HCT116 (cell line): ENCODE results near the gene LCMT1. TPM values are rescaled to one million over a fixed set of nuclear protein-coding genes. Genes with fewer than 3 reads are reported as not detected.

Source experiments
- ATAC-seq: fragments of 200-7000 bp; cut with Tn5 transposase; 2 replicates; pipeline ENCODE4 v1.9.1; 2020; ENCODE audit warnings: mild to moderate bottlenecking, moderate library complexity
- BruUV-seq: library from RNA; stranded (reverse); fragments of 400-500 nt; replicated peaks from 2 replicates; lab custom pipeline; 2021; lab: Mats Ljungman, UMichigan
- CTCF ChIA-PET: fragments of 300-600 bp; sonication (Branson Sonifier 250); formaldehyde crosslinking; loops from one replicate; lab custom pipeline; 2021; ENCODE audit warnings: antibody characterized with exemption; lab: Charles Lee
- POLR2A ChIA-PET: fragments of 300-600, 350-600 bp; sonication (Branson Sonifier 250); formaldehyde crosslinking; loops from one replicate; lab custom pipeline; 2021; ENCODE audit warnings: antibody characterized with exemption; lab: Charles Lee
- RAD21 ChIA-PET, 2 experiments: fragments of 300-600 bp; sonication (Branson Sonifier 250); formaldehyde crosslinking; loops; one replicate each; lab custom pipeline; 2023; ENCODE audit warnings: low total read pairs in 2 of 2; ENCODE audit not compliant: uncharacterized antibody in 2 of 2, unreplicated experiment in 2 of 2, low non-redundant PET in 1 of 2; lab: Charles Lee
- DNase-seq: peaks from one replicate; pipeline ENCODE4 v3.0.0-alpha.2; 2010; ENCODE audit warnings: low read depth, low spot score
- H2AFZ ChIP-seq: fragments of 200-600 bp; shearing (Covaris generic), sonication (generic); 2 replicates; pipeline ENCODE4 v1.6.1; 2017; ENCODE audit warnings: low read depth, mixed run types, mixed read lengths, antibody characterized with exemption, low read length; ENCODE audit not compliant: poor library complexity, severe bottlenecking
- H3K27ac ChIP-seq: 2 replicates; pipeline ENCODE4 v1.5.1; 2012; ENCODE audit warnings: low read depth, low read length
- H3K27me3 ChIP-seq: fragments of 200-600 bp; sonication (generic); 2 replicates; pipeline ENCODE4 v1.6.1; 2016; ENCODE audit warnings: mixed run types, low read length, mixed read lengths; ENCODE audit not compliant: insufficient read depth
- H3K36me3 ChIP-seq, 2 experiments: fragments of 200-500 bp in 1 of 2; fragments of 200-600 bp in 1 of 2; sonication (Bioruptor generic) in 1 of 2; sonication (generic) in 1 of 2; 2 replicates each; pipeline versions ENCODE4 v1.5.1 to v1.6.1; 2014 to 2016; ENCODE audit warnings: low read length in 2 of 2, inconsistent platforms in 1 of 2, mixed read lengths in 1 of 2, mixed run types in 1 of 2; ENCODE audit not compliant: insufficient read depth in 2 of 2, control insufficient read depth in 1 of 2
- H3K4me1 ChIP-seq, 2 experiments: fragments of 200-600 bp in 1 of 2; sonication (generic) in 1 of 2; 2 replicates each; pipeline versions ENCODE4 v1.5.1 to v1.6.1; 2012 to 2017; ENCODE audit warnings: low read length in 2 of 2, inconsistent platforms in 1 of 2, mild to moderate bottlenecking in 1 of 2, mixed read lengths in 1 of 2, mixed run types in 1 of 2, moderate library complexity in 1 of 2; ENCODE audit not compliant: insufficient read depth in 2 of 2, control insufficient read depth in 1 of 2
- H3K4me2 ChIP-seq: fragments of 200-600 bp; sonication (generic); 2 replicates; pipeline ENCODE4 v1.6.1; 2017; ENCODE audit warnings: mixed run types, low read length, mixed read lengths
- H3K4me3 ChIP-seq, 2 experiments: fragments of 200-600 bp in 1 of 2; sonication (generic) in 1 of 2; replicated peaks in 1 of 2; 2 replicates each; pipeline ENCODE4 v1.5.1; 2011 to 2016; ENCODE audit warnings: low read length in 2 of 2, control low read depth in 1 of 2, low read depth in 1 of 2, mild to moderate bottlenecking in 1 of 2, mixed read lengths in 1 of 2, mixed run types in 1 of 2
- H3K79me2 ChIP-seq: fragments of 200-600 bp; sonication (generic); 2 replicates; pipeline ENCODE4 v1.6.1; 2017; ENCODE audit warnings: mild to moderate bottlenecking, mixed run types, low read length, moderate library complexity, mixed read lengths; ENCODE audit not compliant: insufficient read depth
- H3K9ac ChIP-seq: fragments of 200-600 bp; sonication (generic); 2 replicates; pipeline ENCODE4 v1.6.1; 2016; ENCODE audit warnings: low read length, mixed read lengths
- H3K9me2 ChIP-seq: fragments of 200-600 bp; sonication (generic), shearing (Covaris generic); 2 replicates; pipeline ENCODE4 v1.6.1; 2017; ENCODE audit warnings: mixed run types, mild to moderate bottlenecking, moderate library complexity; ENCODE audit not compliant: insufficient read depth
- H3K9me3 ChIP-seq, 2 experiments: fragments of 200-500 bp in 1 of 2; fragments of 200-600 bp in 1 of 2; sonication (Bioruptor generic) in 1 of 2; sonication (generic) in 1 of 2; 2 replicates each; pipeline ENCODE4 v1.6.1; 2014 to 2017; ENCODE audit warnings: low read length in 2 of 2, mixed read lengths in 2 of 2, inconsistent platforms in 1 of 2, low read depth in 1 of 2, mild to moderate bottlenecking in 1 of 2, mixed run types in 1 of 2, moderate library complexity in 1 of 2; ENCODE audit not compliant: control insufficient read depth in 1 of 2, insufficient read depth in 1 of 2
- H4K20me1 ChIP-seq: fragments of 200-600 bp; sonication (generic), shearing (Covaris generic); 2 replicates; pipeline ENCODE4 v1.6.1; 2017; ENCODE audit warnings: mixed run types, mild to moderate bottlenecking, moderate library complexity; ENCODE audit not compliant: insufficient read depth
- ATF3 ChIP-seq: IDR thresholded peaks from 2 replicates; pipeline ENCODE4 v1.6.1; 2012
- CTCF ChIP-seq, 3 experiments: fragments of 200-600 bp in 1 of 3; sonication (generic) in 1 of 3; IDR thresholded peaks in 2 of 3; conservative IDR thresholded peaks in 1 of 3; 2 replicates each; pipeline ENCODE4 v1.5.1; 2012 to 2017; ENCODE audit warnings: low read depth in 2 of 3, low read length in 2 of 3, antibody characterized with exemption in 1 of 3, borderline replicate concordance in 1 of 3, control low read depth in 1 of 3, mild to moderate bottlenecking in 1 of 3, mixed read lengths in 1 of 3, mixed run types in 1 of 3, moderate library complexity in 1 of 3; ENCODE audit not compliant: insufficient read depth in 1 of 3
- EZH2 ChIP-seq: fragments of 200-600 bp; sonication (generic); IDR thresholded peaks from 2 replicates; pipeline ENCODE4 v1.6.1; 2017; ENCODE audit warnings: antibody characterized with exemption, mixed run types
- FOSL1 ChIP-seq: IDR thresholded peaks from 2 replicates; pipeline ENCODE4 v1.6.1; 2012; ENCODE audit warnings: low read depth
- JUND ChIP-seq: IDR thresholded peaks from 2 replicates; pipeline ENCODE4 v1.6.1; 2012
- POLR2A ChIP-seq: IDR thresholded peaks from 2 replicates; pipeline ENCODE4 v1.7.0; 2011; ENCODE audit warnings: borderline replicate concordance; ENCODE audit not compliant: insufficient read depth, insufficient read length; ENCODE audit errors: extremely low read depth
- POLR2AphosphoS5 ChIP-seq: IDR thresholded peaks from 2 replicates; pipeline ENCODE4 v1.6.1; 2011; ENCODE audit warnings: mild to moderate bottlenecking, low read depth, low read length, moderate library complexity
- SIN3A ChIP-seq: IDR thresholded peaks from 2 replicates; pipeline ENCODE4 v1.6.1; 2012; ENCODE audit warnings: low read depth
- TCF7L2 ChIP-seq: IDR thresholded peaks from 2 replicates; pipeline ENCODE4 v1.7.0; 2011; ENCODE audit warnings: borderline replicate concordance, inconsistent platforms; ENCODE audit not compliant: insufficient read depth, insufficient read length; ENCODE audit errors: extremely low read depth
- ZNF274 ChIP-seq: fragments of 200-500 bp; sonication (Bioruptor generic); IDR thresholded peaks from 2 replicates; pipeline ENCODE4 v1.6.1; 2014; ENCODE audit warnings: mild to moderate bottlenecking, low read depth, low read length, inconsistent platforms
- intact Hi-C: fragments of 100-400 bp; cut with micrococcal nuclease; formaldehyde crosslinking; loops from 2 replicates; pipeline ENCODE4 v1.10.0; 2022
- total RNA-seq: library from RNA; stranded (reverse); gene quantifications from one replicate; pipeline ENCODE4 v1.2.1, GENCODE V29; 2021; ENCODE audit not compliant: unreplicated experiment

The LCMT1 gene
- total RNA-seq, 1 experiment from 2014 or later, result 52.4 TPM

GRCh38 chr16:25219070-25219737 is 107.7 kb downstream of the LCMT1 start:
- POLR2A ChIA-PET, result no interaction called here
- H3K4me1 ChIP-seq, result no peaks in the 10 kb centered on the region
- TF ChIP-seq POLR2AphosphoS5 (no peak), EZH2 (no peak), POLR2A (no peak), FOSL1 (no peak), CTCF (IDR thresholded peaks at IDR 0.05 in 2 of 3, conservative IDR thresholded peaks at IDR 0.05 in 1 of 3; ENCODE audit: borderline replicate concordance in 1 of 3, insufficient read depth in 1 of 3, low read depth in 2 of 3, low read length in 2 of 3) (no peak)
- H3K27me3 ChIP-seq, result no peaks in the 10 kb centered on the region
- intact Hi-C loops, result no loop called here
- no peak overlapping the region for H2AFZ ChIP-seq
- H3K4me2 ChIP-seq, result no peak overlapping the region
- BruUV-seq, result no TSS peak
- H3K4me3 ChIP-seq, result no peak overlapping the region
- no peak for DNase-seq
- no peaks in the 10 kb centered on the region for H3K9me2 ChIP-seq
- RAD21 ChIA-PET, result no interaction called here
- H3K36me3 ChIP-seq, result no peaks in the 10 kb centered on the region
- no peaks in the 10 kb centered on the region for H4K20me1 ChIP-seq
- H3K79me2 ChIP-seq, result no peaks in the 10 kb centered on the region
- CTCF ChIA-PET, result interaction anchor here (1.2 kb wide), 1 partner anchor 14 kb away, joined by 3 read pairs; no protein-coding TSS in a partner anchor
- H3K9ac ChIP-seq, result no peak overlapping the region
- no peaks in the 10 kb centered on the region for H3K9me3 ChIP-seq
- no peak overlapping the region for H3K27ac ChIP-seq
- no peak for ATAC-seq

- Histone ChIP-seq H3K27me3 (no peaks in the 10 kb centered on the region), H3K79me2 (no peaks in the 10 kb centered on the region), H3K36me3 (no peaks in the 10 kb centered on the region), H3K9me3 (no peaks in the 10 kb centered on the region), H3K9ac (no peak overlapping the region), H4K20me1 (no peaks in the 10 kb centered on the region), H3K4me3 (no peak overlapping the region), H3K9me2 (no peaks in the 10 kb centered on the region), H2AFZ (no peak overlapping the region), H3K4me1 (peaks cover 0 to 11% of the 10 kb centered on the region in 2 experiments; a peak in 3 of 4 replicates), H3K27ac (no peak overlapping the region), H3K4me2 (no peak overlapping the region)
- BruUV-seq, result no TSS peak
- intact Hi-C loops, result no loop called here
- ATAC-seq (no peak), DNase-seq (no peak)
- CTCF ChIA-PET, result interaction anchor here (1.0 to 1.3 kb wide), 2 partner anchors 9 to 115 kb away, joined by 4 read pairs; no protein-coding TSS in a partner anchor
- RAD21 ChIA-PET, result no interaction called here
- POLR2A ChIA-PET, result no interaction called here
- TF ChIP-seq SIN3A, result no peak
- no peak for TF ChIP-seq ZNF274
- TF ChIP-seq TCF7L2, result no peak
- TF ChIP-seq ATF3, result no peak
- TF ChIP-seq JUND, result no peak
Observed at GRCh38 chr16:25222959-25223358, 111.4 kb downstream of the LCMT1 start.
